HG02678 (cell line): ENCODE results near the gene CLMP.
"Not testable (repeated sequence)": the region's sequence is repeated elsewhere in the genome, so short reads cannot be mapped to it uniquely, and the experiment has no call there.

Experiments
- ATAC-seq: cut with Tn5 transposase; IDR thresholded peaks from one replicate; pipeline ENCODE4 v1.9.1; 2021; ENCODE audit warnings: mild to moderate bottlenecking, moderate library complexity; ENCODE audit not compliant: unreplicated experiment

Gene CLMP

GRCh38 chr11:123218451-123218850, 23.4 kb upstream of the CLMP start:
- no peak for ATAC-seq

GRCh38 chr11:123217897-123218296, 22.8 kb upstream of the CLMP start:
- no peak for ATAC-seq

GRCh38 chr11:123216249-123216648, 21.2 kb upstream of the CLMP start:
- no peak for ATAC-seq

GRCh38 chr11:123214940-123215339, 19.9 kb upstream of the CLMP start:
- ATAC-seq, result no peak

- ATAC-seq, result no peak
Measured at GRCh38 chr11:123214396-123214795, 19.3 kb upstream of the CLMP start.

- ATAC-seq, result no peak
Measured at GRCh38 chr11:123213307-123213771, 18.3 kb upstream of the CLMP start.

- no peak for ATAC-seq
Measured at GRCh38 chr11:123212406-123212805, 17.4 kb upstream of the CLMP start.

GRCh38 chr11:123211981-123212380, 16.9 kb upstream of the CLMP start:
- ATAC-seq, result no peak

- no peak for ATAC-seq
Measured at GRCh38 chr11:123211149-123211852, 16.3 kb upstream of the CLMP start.

- no peak for ATAC-seq
Measured at GRCh38 chr11:123209591-123209990, 14.5 kb upstream of the CLMP start.

- ATAC-seq, result no peak
Measured at GRCh38 chr11:123206791-123207434, 11.9 kb upstream of the CLMP start.

- ATAC-seq, result not testable (repeated sequence)
Measured at GRCh38 chr11:123206055-123206454, 11.0 kb upstream of the CLMP start.

GRCh38 chr11:123203934-123204333, 8.9 kb upstream of the CLMP start:
- no peak for ATAC-seq

- no peak for ATAC-seq
Measured at GRCh38 chr11:123203471-123203870, 8.4 kb upstream of the CLMP start.

- no peak for ATAC-seq
Measured at GRCh38 chr11:123202155-123203151, 7.4 kb upstream of the CLMP start.

- ATAC-seq, result no peak
Measured at GRCh38 chr11:123200264-123200663, 5.2 kb upstream of the CLMP start.

GRCh38 chr11:123197711-123198110, 2.7 kb upstream of the CLMP start:
- ATAC-seq, result no peak

- ATAC-seq, result no peak
Measured at GRCh38 chr11:123196060-123196714, 1.1 kb upstream of the CLMP start.

GRCh38 chr11:123194337-123195187, 486 bp downstream of the CLMP start:
- ATAC-seq, result no peak

- ATAC-seq, result no peak
Measured at GRCh38 chr11:123193742-123194141, 1.3 kb downstream of the CLMP start.
